Fibroblast of gingiva (primary cell): ENCODE results near the gene NIPA2.
A peak's percentile ranks its signal among the peaks of the same experiment; 100 is the strongest.

Experiments used
- DNase-seq: peaks from one replicate; pipeline ENCODE4 v3.0.0-alpha.2; 2011; ENCODE audit warnings: low read depth

NIPA2 gene

GRCh38 chr15:22877607-22878006, 39.1 kb downstream of the NIPA2 start:
- DNase-seq, result no peak

GRCh38 chr15:22878103-22878502, 39.6 kb downstream of the NIPA2 start:
- no peak for DNase-seq

- DNase-seq, result no peak
These were observed 41.9 kb downstream of the NIPA2 start for GRCh38 chr15:22880068-22880980.

- no peak for DNase-seq
These were observed 42.7 kb downstream of the NIPA2 start for GRCh38 chr15:22880981-22881738.

- no peak for DNase-seq
These were observed 43.4 kb downstream of the NIPA2 start for GRCh38 chr15:22881739-22882440.

- DNase-seq, result no peak
These were observed 44.7 kb downstream of the NIPA2 start for GRCh38 chr15:22883196-22883595.

GRCh38 chr15:22884344-22884743, 45.9 kb downstream of the NIPA2 start:
- DNase-seq, result no peak

- DNase-seq, result no peak
These were observed 46.7 kb downstream of the NIPA2 start for GRCh38 chr15:22885120-22885519.

- peak; percentile 48 for DNase-seq
These were observed 48.9 kb downstream of the NIPA2 start for GRCh38 chr15:22887157-22887951.

GRCh38 chr15:22888120-22888859, 49.8 kb downstream of the NIPA2 start:
- DNase-seq, result peak; percentile 89

- DNase-seq, result no peak
These were observed 50.8 kb downstream of the NIPA2 start for GRCh38 chr15:22889146-22889818.

- no peak for DNase-seq
These were observed 51.8 kb downstream of the NIPA2 start for GRCh38 chr15:22890296-22890695.

GRCh38 chr15:22891426-22892210, 53.2 kb downstream of the NIPA2 start:
- DNase-seq, result no peak

GRCh38 chr15:22892333-22892732, 53.9 kb downstream of the NIPA2 start:
- no peak for DNase-seq

- DNase-seq, result no peak
These were observed 54.6 kb downstream of the NIPA2 start for GRCh38 chr15:22893081-22893480.

GRCh38 chr15:22893881-22894280, 55.4 kb downstream of the NIPA2 start:
- no peak for DNase-seq

- DNase-seq, result no peak
These were observed 57.2 kb downstream of the NIPA2 start for GRCh38 chr15:22895465-22896190.

- no peak for DNase-seq
These were observed 63.6 kb downstream of the NIPA2 start for GRCh38 chr15:22902046-22902445.

- no peak for DNase-seq
These were observed 64.1 kb downstream of the NIPA2 start for GRCh38 chr15:22902578-22902977.
